ENCODE results near the gene GPD1L. TPM values are rescaled to one million over a fixed set of nuclear protein-coding genes. Genes with fewer than 3 reads are reported as not detected.
A peak's percentile ranks its signal among the peaks of the same experiment; 100 is the strongest.
"Not testable (repeated sequence)": the region's sequence is repeated elsewhere in the genome, so short reads cannot be mapped to it uniquely, and the experiment has no call there.

GPD1L gene
- 10 to 100 TPM; 13.3 to 13.8 (median 13.8) TPM for total RNA-seq

DNA sequence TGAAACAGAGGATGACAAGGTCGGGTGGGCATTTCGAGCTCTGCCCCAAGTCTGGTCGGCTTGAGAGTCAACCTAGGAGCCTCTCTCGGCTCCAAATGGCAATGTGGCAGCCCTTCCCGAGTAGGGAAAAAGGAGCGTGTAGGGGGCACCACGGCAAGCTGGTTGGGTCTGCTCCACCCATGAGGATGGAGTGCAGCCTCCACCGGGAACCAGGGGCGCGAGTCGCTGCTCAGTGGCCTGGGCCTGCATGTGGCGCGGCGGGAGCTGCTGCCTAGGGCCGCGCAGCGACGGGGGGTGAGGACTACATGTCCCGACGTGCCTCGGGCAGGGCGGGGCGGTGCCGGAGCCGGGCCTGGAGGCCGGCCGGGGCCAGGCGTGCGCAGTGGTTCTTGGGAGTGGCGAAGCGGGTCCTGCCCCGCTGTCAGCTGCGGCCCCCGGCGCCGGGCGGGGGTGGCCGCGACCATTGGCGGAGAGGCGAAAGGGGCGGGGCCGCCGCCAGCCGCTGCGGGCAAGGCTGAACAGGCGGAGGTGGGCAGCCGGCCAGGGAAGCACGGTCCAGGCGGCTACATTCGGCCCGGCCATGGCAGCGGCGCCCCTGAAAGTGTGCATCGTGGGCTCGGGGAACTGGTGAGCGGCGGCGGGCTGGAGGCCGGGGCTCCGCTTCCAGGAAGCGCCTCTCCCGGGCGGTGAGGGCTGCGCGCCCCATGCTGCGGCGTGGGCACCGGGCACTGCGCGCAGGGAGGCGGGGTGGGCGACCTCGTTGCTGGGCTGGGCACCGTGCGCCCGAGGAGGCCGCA is at the start of gene GPD1L:
Gene GPD1L, plus strand, starts transcription at position 489 of the 797 bp plus-strand sequence. Its CDS starts 92 bp downstream, at position 581.
- Mint-ChIP-seq H3K4me3 (peak within 1 kb of the TSS; percentile 86), H3K4me1 (ENCODE audit: low read depth) (peaks cover 24% of the 10 kb centered on the region), H3K27me3 (ENCODE audit: low read depth) (no peaks in the 10 kb centered on the region), H3K9me3 (peaks cover 5% of the 10 kb centered on the region), H3K36me3 (ENCODE audit: insufficient read depth) (no peaks in the 10 kb centered on the region)
- DNase-seq (peak; percentile 89), ATAC-seq (peak; percentile 99)

DNA sequence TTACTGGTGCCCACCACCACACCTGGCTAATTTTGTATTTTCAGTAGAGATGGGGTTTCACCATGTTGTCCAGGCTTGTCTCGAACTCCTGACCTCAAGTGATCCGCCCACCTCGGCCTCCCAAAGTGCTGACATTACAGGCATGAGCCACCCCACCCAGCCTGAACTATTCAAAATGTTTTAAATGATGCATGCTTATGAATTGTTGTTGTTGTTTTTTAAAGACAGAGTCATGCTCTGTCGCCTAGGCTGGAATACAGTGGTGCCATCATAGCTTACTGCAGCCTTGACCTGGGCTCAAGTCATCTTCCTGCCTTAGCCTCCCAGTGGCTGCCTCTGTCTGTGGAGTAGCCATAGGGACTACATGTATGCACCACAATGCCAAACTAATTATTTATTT is 48.0 kb upstream of the GPD1L start:
- not testable (repeated sequence) for ATAC-seq; DNase-seq; H3K27me3 Mint-ChIP-seq (ENCODE audit: low read depth); H3K36me3 Mint-ChIP-seq (ENCODE audit: insufficient read depth); H3K4me1 Mint-ChIP-seq (ENCODE audit: low read depth); H3K9me3 Mint-ChIP-seq; H3K4me3 Mint-ChIP-seq

DNA sequence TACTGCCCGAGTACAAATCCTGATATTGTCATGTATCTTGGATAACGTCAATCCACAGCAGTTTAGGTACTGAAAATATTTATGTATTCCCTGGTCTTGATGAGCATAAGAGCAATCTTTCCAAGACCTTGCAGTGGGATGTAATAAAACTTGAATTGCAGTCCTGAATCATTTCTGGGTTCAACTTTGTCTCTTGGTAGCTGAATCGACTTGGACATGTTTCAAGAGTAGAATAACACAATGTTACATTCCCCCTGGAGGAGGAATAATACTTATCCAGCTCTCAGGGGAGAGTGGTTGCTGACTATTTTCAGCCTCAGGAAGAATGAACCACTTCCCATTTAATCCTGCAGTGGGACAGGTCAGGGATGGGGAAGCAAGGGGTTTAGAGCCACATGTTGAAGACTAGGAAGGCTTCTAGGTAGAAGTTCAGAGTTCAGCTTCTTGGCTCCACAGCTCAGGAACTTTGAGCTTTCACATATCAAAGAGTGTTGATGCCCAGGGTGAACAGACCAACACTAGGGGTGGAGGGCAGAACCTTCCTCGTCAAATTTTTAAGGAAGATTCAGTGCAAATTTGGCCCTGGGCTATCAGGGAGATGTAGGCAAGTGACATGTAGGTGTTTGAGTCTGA is 43.4 kb upstream of the GPD1L start:
- H3K4me1 Mint-ChIP-seq (ENCODE audit: low read depth) = no peaks in the 10 kb centered on the region
- no peak overlapping the region for H3K4me3 Mint-ChIP-seq
- no peaks in the 10 kb centered on the region for H3K27me3 Mint-ChIP-seq (ENCODE audit: low read depth)
- H3K9me3 Mint-ChIP-seq = no peaks in the 10 kb centered on the region
- DNase-seq = no peak
- ATAC-seq = no peak
- no peaks in the 10 kb centered on the region for H3K36me3 Mint-ChIP-seq (ENCODE audit: insufficient read depth)

DNA sequence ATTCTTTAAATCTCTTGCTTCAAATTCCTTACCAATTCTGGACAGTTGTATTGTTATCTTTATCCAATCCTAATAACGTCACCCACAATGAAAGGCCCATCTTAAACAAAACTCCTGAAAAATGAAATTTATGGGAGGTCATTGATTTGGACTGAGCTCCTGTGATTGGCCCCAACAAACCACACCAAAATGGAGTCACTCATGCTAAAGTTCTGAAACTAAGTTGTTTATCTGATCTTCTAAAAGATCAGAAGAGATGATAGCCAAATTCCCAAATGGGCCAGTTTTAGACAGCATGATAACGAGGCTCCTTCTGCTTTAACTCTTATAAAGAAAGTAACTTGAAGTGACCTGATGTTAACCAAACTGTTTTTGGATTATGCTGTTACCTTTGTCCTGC is 39.7 kb upstream of the GPD1L start:
- H3K9me3 Mint-ChIP-seq = no peaks in the 10 kb centered on the region
- H3K27me3 Mint-ChIP-seq (ENCODE audit: low read depth) = peaks cover 3% of the 10 kb centered on the region
- no peak overlapping the region for H3K4me3 Mint-ChIP-seq
- no peak for DNase-seq
- H3K4me1 Mint-ChIP-seq (ENCODE audit: low read depth) = no peaks in the 10 kb centered on the region
- H3K36me3 Mint-ChIP-seq (ENCODE audit: insufficient read depth) = no peaks in the 10 kb centered on the region
- ATAC-seq = no peak

DNA sequence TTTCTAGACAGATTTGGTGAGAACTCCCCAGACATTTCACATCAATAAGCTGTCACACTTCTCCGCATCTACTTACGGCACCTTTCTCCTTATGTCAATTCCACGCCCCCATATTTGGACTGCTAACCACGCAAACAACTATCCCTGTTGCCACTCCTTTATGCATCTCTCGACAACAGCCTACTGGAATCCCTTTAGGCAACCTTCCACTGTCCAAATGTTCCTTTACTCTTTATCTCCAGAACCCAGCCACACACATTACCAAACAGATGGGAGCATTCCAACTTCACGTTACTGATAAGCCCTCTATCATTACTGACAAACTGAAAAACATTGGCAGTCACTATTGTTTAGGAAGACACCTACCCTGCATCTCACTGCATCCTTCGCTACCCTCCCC is 32.2 kb upstream of the GPD1L start:
- not testable (repeated sequence) for H3K27me3 Mint-ChIP-seq (ENCODE audit: low read depth); DNase-seq; H3K36me3 Mint-ChIP-seq (ENCODE audit: insufficient read depth); H3K4me3 Mint-ChIP-seq; H3K9me3 Mint-ChIP-seq; ATAC-seq; H3K4me1 Mint-ChIP-seq (ENCODE audit: low read depth)

DNA sequence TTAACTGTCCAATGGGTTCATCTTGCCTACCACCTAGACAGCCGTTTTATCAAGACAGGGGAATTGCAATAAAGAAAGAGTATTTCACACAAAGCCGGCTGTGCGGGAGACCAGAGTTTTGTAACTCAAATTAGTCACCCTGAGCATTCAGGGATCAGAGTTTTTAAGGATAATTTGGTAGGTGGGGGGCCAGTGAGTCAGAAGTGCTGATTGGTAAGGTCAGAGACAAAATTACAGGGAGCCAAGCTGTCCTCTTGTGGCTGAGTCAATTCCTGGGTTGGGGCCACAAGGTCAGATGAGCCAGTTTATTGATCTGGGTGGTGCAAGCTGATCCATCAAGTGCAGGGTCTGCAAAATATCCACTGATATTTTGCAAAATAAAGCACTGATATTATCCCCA is 29.9 kb upstream of the GPD1L start:
- no peak overlapping the region for H3K4me3 Mint-ChIP-seq
- no peaks in the 10 kb centered on the region for H3K36me3 Mint-ChIP-seq (ENCODE audit: insufficient read depth)
- DNase-seq = no peak
- no peaks in the 10 kb centered on the region for H3K4me1 Mint-ChIP-seq (ENCODE audit: low read depth)
- no peak for ATAC-seq
- H3K9me3 Mint-ChIP-seq = no peaks in the 10 kb centered on the region
- peaks cover 5% of the 10 kb centered on the region for H3K27me3 Mint-ChIP-seq (ENCODE audit: low read depth)

DNA sequence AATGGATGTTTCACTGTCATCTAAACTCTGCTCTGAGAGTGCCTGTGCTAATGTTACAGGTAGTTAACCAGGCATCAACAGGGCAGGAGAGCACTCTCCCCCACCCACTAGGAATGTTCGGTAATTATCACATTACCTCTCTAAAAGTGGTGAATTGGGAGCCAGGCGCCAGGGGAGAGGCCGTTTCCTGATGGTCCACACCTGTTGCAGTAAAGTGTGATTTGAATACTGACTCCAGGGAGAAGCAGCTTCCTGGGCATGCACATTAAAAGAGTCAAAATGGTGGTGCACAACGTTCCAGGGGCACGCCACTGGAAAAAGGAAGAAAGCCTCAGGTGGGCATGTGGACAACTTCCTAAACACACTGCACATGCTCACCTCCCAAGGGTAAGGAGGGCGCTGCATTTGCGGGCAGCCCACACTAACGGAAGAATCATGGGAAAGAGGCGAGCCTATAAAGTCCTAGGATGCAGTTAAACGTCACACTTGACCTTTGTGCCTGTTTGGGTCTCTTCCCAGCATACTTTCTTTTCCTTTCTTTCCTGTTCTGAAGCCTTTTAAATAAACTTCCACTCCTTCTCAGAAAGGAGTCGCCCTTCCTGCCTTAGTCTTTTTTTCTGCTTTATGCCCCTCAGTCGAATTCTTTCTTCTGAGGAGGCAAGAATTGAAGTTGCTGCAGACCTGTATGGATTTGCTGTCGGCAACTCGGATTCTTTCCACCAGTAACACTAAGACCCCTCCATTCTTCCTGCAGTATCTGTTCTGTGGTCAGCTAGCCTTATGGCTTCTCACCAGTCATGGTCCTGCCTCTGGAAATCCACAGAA is 28.9 kb upstream of the GPD1L start:
- no peaks in the 10 kb centered on the region for H3K9me3 Mint-ChIP-seq
- ATAC-seq (no peak), DNase-seq (no peak)
- no peaks in the 10 kb centered on the region for H3K4me1 Mint-ChIP-seq (ENCODE audit: low read depth)
- H3K27me3 Mint-ChIP-seq (ENCODE audit: low read depth) = peaks cover 5% of the 10 kb centered on the region
- H3K36me3 Mint-ChIP-seq (ENCODE audit: insufficient read depth) = no peaks in the 10 kb centered on the region
- no peak overlapping the region for H3K4me3 Mint-ChIP-seq

DNA sequence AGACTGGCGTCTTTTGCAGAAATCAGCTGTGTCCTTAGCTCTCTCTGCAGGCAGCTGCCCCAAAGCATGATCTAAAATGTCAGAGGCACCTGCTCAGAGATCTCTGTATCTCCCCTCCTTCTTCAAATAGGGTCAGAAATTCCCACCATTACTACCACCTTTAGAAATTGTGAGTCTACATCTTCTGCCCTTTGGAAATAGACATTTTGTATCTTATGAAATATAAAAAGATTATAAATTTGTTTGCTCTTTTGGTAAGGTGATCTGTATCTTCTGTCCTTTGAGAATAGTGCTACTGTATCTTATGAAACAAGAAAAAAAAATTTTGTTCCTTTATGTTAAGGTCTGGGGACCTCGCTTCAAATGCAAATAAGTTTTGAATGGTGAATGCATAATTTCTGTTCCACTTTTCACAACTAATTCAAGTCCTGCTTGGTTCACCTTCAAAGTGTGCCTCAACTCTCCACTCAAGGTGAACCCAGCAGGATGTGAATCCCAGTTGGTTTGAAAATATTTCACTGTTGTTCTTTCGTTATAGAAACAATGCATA is 28.3 kb upstream of the GPD1L start:
- Mint-ChIP-seq H3K4me3 (no peak overlapping the region), H3K4me1 (ENCODE audit: low read depth) (no peaks in the 10 kb centered on the region)
- DNase-seq = no peak

DNA sequence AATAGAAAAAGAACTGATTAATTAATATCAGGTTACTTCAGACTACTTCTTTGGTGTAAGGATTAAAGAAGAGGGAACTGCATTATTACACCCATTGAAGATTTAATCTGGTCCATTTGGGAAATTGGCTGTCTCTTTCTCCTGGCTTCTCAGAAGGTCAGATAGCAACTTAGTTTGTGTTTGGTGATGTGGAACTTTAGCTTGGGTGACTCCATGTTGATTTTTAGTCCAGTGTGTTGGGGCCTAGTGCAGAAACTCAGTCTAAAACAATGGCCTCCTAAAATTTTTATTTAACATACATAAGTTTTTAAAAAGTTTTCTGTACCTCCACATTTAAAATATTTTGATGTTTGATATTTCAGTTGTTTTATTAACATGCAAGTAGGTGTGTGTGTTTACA is 27.6 kb upstream of the GPD1L start:
- DNase-seq = no peak
- no peak for ATAC-seq
- Mint-ChIP-seq H3K4me3 (no peak overlapping the region), H3K36me3 (ENCODE audit: insufficient read depth) (no peaks in the 10 kb centered on the region), H3K27me3 (ENCODE audit: low read depth) (peaks cover 5% of the 10 kb centered on the region), H3K4me1 (ENCODE audit: low read depth) (no peaks in the 10 kb centered on the region), H3K9me3 (no peaks in the 10 kb centered on the region)

More for the DNA sequence above, 28.3 kb upstream of the GPD1L start:
- ATAC-seq = no peak
- Mint-ChIP-seq H3K27me3 (ENCODE audit: low read depth) (peaks cover 5% of the 10 kb centered on the region), H3K36me3 (ENCODE audit: insufficient read depth) (no peaks in the 10 kb centered on the region), H3K9me3 (no peaks in the 10 kb centered on the region)

DNA sequence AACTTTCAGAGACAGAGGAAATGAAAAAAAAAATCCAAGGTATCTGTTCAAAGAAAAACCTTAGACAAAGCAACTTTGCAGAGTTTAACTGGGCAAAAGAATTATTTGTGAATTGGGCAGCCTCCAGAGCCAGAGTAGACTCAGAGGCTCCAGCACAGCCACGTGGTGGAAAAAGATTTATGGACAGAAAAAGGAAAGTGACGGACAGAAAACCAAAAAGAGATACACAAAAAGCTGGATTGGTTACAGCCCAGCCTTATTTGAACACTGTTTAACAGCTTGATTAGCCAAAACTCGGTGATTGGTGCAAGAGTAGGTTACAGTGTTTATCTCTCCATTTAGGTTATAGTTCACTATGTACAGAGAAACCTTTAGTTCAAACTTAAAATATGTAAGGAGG is 23.7 kb upstream of the GPD1L start:
- H3K9me3 Mint-ChIP-seq = peaks cover 4% of the 10 kb centered on the region
- ATAC-seq (no peak), DNase-seq (no peak)
- H3K4me1 Mint-ChIP-seq (ENCODE audit: low read depth) = no peaks in the 10 kb centered on the region
- peaks cover 5% of the 10 kb centered on the region for H3K27me3 Mint-ChIP-seq (ENCODE audit: low read depth)
- H3K36me3 Mint-ChIP-seq (ENCODE audit: insufficient read depth) = no peaks in the 10 kb centered on the region
- no peak overlapping the region for H3K4me3 Mint-ChIP-seq

DNA sequence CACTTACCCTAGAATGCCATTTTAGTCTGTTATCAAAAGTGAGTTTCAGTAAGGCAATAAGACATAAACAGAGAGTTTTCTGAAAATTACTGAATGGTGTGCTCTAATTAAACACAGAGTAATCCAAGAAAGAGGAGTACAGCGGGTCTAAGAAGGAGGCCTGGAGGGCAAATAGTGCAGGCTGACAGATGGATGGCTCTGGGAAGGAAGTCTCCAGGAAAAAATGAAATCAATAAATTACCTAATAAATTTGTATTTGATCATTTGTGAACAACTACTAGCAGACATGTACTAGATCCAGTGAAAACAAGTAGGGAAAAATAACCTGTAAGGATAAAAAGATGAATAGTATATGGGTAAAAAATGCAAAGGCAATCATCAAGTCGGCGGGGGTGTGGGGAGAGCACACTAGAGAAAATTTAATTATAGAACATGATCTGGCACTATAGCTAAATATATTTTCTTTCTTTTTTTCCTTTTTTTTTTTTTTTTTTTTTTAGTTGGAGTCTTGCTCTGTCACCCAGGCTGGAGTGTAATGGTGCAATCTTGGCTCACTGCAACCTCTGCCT is 22.6 kb upstream of the GPD1L start:
- no peak for DNase-seq
- Mint-ChIP-seq H3K4me3 (no peak overlapping the region), H3K36me3 (ENCODE audit: insufficient read depth) (no peaks in the 10 kb centered on the region), H3K27me3 (ENCODE audit: low read depth) (peaks cover 5% of the 10 kb centered on the region), H3K4me1 (ENCODE audit: low read depth) (no peaks in the 10 kb centered on the region), H3K9me3 (peaks cover 9% of the 10 kb centered on the region)
- ATAC-seq = no peak

DNA sequence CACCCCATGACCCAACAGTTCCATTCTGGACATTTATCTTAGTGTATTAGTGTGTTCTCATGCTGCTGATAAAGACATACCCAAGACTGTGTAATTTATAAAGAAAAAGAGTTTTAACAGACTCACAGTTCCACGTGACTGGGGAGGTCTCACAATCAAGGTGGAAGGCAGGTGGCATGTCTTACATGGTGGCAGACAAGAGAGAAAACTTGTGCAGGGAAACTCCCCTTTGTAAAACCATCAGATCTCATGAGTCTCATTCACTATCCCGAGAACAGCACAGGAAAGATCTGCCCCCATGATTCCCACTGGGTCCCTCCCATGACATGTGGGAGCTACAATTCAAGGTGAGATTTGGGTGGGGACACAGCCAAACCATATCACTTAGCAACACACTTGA is 21.6 kb upstream of the GPD1L start:
- Mint-ChIP-seq H3K9me3 (peaks cover 12% of the 10 kb centered on the region), H3K27me3 (ENCODE audit: low read depth) (peaks cover 5% of the 10 kb centered on the region), H3K36me3 (ENCODE audit: insufficient read depth) (no peaks in the 10 kb centered on the region), H3K4me3 (no peak overlapping the region), H3K4me1 (ENCODE audit: low read depth) (no peaks in the 10 kb centered on the region)
- DNase-seq (no peak), ATAC-seq (no peak)

DNA sequence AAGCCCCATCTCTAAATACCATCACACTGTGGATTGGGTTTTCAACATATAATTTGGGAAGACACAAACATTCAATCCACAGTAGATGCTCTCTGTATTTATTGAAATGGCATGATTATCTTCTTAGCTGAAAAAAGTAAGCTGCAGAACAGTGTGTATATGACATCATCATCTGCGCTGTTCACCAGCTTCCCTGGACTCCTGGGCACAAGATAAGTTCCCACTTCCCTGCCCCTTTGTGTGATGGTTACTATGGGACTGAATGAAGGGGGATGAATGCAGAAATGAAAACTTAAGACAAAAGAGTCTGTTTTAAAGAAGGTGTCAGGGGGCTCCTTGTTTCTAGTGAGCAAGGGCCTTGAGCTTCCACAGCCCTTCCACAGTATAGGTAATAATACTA is 20.0 kb upstream of the GPD1L start:
- H3K36me3 Mint-ChIP-seq (ENCODE audit: insufficient read depth) = no peaks in the 10 kb centered on the region
- H3K4me1 Mint-ChIP-seq (ENCODE audit: low read depth) = peaks cover 3% of the 10 kb centered on the region
- H3K27me3 Mint-ChIP-seq (ENCODE audit: low read depth) = no peaks in the 10 kb centered on the region

DNA sequence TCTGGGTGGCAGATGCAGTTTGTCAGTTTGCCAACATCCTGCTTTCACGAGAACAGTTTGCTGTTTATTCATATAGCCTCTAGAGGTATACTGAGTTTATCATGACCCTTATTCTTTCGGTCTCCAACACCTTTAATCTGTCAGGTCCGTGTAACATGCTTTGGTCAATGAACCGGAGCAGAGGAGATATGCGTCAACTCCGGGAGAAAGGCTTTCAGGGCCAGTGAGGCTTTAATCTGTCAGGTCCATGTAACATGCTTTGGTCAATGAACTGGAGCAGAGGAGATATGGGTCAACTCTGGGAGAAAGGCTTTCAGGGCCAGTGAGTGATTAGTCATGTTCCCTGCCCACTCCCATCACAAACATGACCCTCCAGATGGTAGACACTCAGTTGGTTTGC is 16.9 kb upstream of the GPD1L start:
- Mint-ChIP-seq H3K9me3 (peaks cover 12% of the 10 kb centered on the region), H3K27me3 (ENCODE audit: low read depth) (peaks cover 3% of the 10 kb centered on the region), H3K4me1 (ENCODE audit: low read depth) (peaks cover 10% of the 10 kb centered on the region), H3K36me3 (ENCODE audit: insufficient read depth) (no peaks in the 10 kb centered on the region), H3K4me3 (no peak overlapping the region)
- DNase-seq (no peak), ATAC-seq (no peak)

More for the DNA sequence above, 20.0 kb upstream of the GPD1L start:
- H3K9me3 Mint-ChIP-seq = peaks cover 12% of the 10 kb centered on the region
- no peak for ATAC-seq
- no peak overlapping the region for H3K4me3 Mint-ChIP-seq
- DNase-seq = no peak

Data from activated T-cell treated with anti-CD3 and anti-CD28 coated beads, Interleukin-2, amount 50 U/mL, for 4 hours (primary cell).